ENCODE data around the gene RABL6. TPM values are rescaled to one million over a fixed set of nuclear protein-coding genes. Genes with fewer than 3 reads are reported as not detected.
"Not testable (repeated sequence)": the region's sequence is repeated elsewhere in the genome, so short reads cannot be mapped to it uniquely, and the experiment has no call there.

The RABL6 gene
- total RNA-seq, 2 experiments from 2014 or later, result 113 to 133 TPM

DNA sequence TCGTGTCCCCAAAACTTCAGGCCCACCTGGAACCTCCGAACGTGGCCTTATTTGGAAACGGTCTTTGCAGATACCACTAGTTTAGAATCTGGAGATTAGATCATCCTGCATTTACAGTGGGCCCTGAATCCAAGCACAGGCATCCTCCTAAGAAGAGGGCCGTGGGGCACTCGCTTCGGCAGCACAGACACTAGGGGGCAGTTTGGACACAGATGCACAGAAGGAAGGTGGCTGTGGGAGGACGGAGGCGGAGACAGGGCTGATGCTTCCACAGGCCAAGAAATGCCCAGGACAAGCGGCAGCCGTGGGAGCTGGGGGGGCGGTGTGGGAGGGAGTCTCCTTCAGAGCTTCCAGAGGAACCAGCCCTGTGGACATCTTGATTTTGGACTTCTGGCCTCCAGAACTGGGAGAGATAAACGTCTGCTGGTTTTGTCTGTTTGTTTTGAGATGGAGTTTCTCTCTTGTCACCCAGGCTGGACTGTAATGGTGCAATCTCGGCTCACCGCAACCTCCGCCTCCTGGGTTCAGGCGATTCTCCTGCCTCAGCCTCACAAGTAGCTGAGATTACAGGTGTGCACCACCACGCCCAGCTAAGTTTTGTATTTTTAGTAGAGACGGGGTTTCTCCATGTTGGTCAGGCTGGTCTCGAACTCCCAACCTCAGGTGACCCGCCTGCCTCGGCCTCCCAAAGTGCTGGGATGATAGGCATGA is 46.8 kb upstream of the RABL6 start:
- intact Hi-C loops (cut with micrococcal nuclease; ENCODE audit: unreplicated experiment); H4K20me1 ChIP-seq (ENCODE audit: insufficient read depth, low read length); H3K79me2 ChIP-seq (ENCODE audit: insufficient read depth, low read depth, low read length); H2AFZ ChIP-seq (ENCODE audit: low read length); POLR2A ChIA-PET; H3K9me2 ChIP-seq (ENCODE audit: insufficient read depth, low read length); H3K9me3 ChIP-seq (ENCODE audit: low read length); H3K4me3 ChIP-seq (ENCODE audit: low read depth, low read length, poor library complexity, severe bottlenecking); H3K36me3 ChIP-seq (ENCODE audit: insufficient read depth, low read length); H3K27ac ChIP-seq (ENCODE audit: low read depth, low read length, poor library complexity, severe bottlenecking); H3K4me2 ChIP-seq (ENCODE audit: low read length); BruUV-seq (replicated peaks); H3K4me1 ChIP-seq (ENCODE audit: insufficient read depth, low read length, poor library complexity, severe bottlenecking): not testable (repeated sequence)
- CTCF ChIA-PET (ENCODE audit: unreplicated experiment), result interaction anchor here (0.7 kb wide), 1 partner anchor 275 kb away, joined by 12 read pairs; no protein-coding TSS in a partner anchor
- TF ChIP-seq, protein P1, sequence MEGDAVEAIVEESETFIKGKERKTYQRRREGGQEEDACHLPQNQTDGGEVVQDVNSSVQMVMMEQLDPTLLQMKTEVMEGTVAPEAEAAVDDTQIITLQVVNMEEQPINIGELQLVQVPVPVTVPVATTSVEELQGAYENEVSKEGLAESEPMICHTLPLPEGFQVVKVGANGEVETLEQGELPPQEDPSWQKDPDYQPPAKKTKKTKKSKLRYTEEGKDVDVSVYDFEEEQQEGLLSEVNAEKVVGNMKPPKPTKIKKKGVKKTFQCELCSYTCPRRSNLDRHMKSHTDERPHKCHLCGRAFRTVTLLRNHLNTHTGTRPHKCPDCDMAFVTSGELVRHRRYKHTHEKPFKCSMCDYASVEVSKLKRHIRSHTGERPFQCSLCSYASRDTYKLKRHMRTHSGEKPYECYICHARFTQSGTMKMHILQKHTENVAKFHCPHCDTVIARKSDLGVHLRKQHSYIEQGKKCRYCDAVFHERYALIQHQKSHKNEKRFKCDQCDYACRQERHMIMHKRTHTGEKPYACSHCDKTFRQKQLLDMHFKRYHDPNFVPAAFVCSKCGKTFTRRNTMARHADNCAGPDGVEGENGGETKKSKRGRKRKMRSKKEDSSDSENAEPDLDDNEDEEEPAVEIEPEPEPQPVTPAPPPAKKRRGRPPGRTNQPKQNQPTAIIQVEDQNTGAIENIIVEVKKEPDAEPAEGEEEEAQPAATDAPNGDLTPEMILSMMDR (conservative IDR thresholded peaks at IDR 0.05; ENCODE audit: low read length), result peak; percentile 78
- DNase-seq (ENCODE audit: low spot score), result peak; percentile 55

DNA sequence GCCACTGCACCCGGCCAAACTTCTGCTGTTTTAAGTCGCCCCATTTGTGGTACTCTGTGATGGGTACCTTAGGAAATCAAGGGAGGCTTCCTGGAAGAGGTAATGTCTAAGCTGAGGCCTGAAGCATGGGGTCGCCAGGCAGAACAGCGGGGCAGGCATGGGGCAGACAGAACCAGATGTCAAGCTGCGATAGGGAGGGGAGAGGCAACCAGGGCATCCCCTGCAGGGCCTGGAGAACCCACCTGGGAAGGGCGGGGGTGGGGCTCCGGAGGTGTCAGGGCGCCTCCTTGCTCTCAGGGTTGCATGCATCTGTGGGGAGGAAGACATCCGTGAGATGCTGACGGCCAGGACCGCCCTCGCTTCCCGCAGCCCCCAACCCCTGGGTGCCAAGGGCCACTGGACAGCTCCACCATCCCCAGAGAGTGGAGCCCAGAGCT is 46.2 kb upstream of the RABL6 start:
- Histone ChIP-seq H3K4me2 (ENCODE audit: low read length) (no peak overlapping the region), H3K4me1 (ENCODE audit: insufficient read depth, low read length, poor library complexity, severe bottlenecking) (peaks cover 3% of the 10 kb centered on the region), H4K20me1 (ENCODE audit: insufficient read depth, low read length) (no peaks in the 10 kb centered on the region), H3K79me2 (ENCODE audit: insufficient read depth, low read depth, low read length) (no peaks in the 10 kb centered on the region), H3K9me3 (ENCODE audit: low read length) (no peaks in the 10 kb centered on the region), H3K4me3 (ENCODE audit: low read depth, low read length, poor library complexity, severe bottlenecking) (no peak overlapping the region), H3K36me3 (ENCODE audit: insufficient read depth, low read length) (no peaks in the 10 kb centered on the region), H3K27ac (ENCODE audit: low read depth, low read length, poor library complexity, severe bottlenecking) (no peak overlapping the region), H3K9me2 (ENCODE audit: insufficient read depth, low read length) (no peaks in the 10 kb centered on the region), H2AFZ (ENCODE audit: low read length) (no peak overlapping the region)
- CTCF ChIA-PET (ENCODE audit: unreplicated experiment), result interaction anchor here (0.7 kb wide), 1 partner anchor 276 kb away, joined by 12 read pairs; no protein-coding TSS in a partner anchor
- TF ChIP-seq, protein P1 (conservative IDR thresholded peaks at IDR 0.05; ENCODE audit: low read length), result no peak
- TF ChIP-seq EZH2phosphoT487 (IDR thresholded peaks at IDR 0.05; ENCODE audit: borderline replicate concordance, low read depth, low read length), result no peak
- intact Hi-C loops (cut with micrococcal nuclease; ENCODE audit: unreplicated experiment), result no loop called here
- DNase-seq (ENCODE audit: low spot score), result no peak
- no TSS peak for BruUV-seq (replicated peaks)
- POLR2A ChIA-PET, result no interaction called here

DNA sequence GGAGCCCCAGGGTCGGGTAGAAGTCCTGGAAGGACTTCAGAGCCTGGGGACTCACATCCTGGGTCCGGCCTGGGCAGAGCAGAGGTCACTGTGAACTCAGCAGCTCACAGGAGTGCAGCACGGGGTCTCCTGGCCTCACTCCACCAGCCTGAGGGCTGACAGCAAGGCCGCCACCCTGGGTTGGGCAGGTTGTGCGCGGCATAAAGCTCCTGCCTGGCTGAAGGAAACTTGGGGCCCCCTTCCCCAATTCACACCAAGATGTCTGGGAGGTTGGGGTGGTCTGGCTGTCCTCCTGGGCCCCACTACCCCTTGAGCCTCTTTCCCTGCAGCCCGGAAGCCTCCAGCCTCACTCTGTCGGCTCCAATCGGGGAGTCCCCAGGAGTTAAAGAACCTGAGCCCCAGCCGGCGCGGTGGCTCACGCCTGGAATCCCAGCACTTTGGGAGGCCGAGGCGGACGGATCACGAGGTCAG is 45.5 kb upstream of the RABL6 start:
- no peak for DNase-seq (ENCODE audit: low spot score)
- peaks cover 3% of the 10 kb centered on the region for H3K4me1 ChIP-seq (ENCODE audit: insufficient read depth, low read length, poor library complexity, severe bottlenecking)
- H3K9me2 ChIP-seq (ENCODE audit: insufficient read depth, low read length), result no peaks in the 10 kb centered on the region
- ChIA-PET POLR2A (no interaction called here), CTCF (ENCODE audit: unreplicated experiment) (no interaction called here)
- H2AFZ ChIP-seq (ENCODE audit: low read length), result no peak overlapping the region
- H3K79me2 ChIP-seq (ENCODE audit: insufficient read depth, low read depth, low read length), result no peaks in the 10 kb centered on the region
- H3K4me3 ChIP-seq (ENCODE audit: low read depth, low read length, poor library complexity, severe bottlenecking), result no peak overlapping the region
- H3K4me2 ChIP-seq (ENCODE audit: low read length), result no peak overlapping the region
- TF ChIP-seq EZH2phosphoT487 (IDR thresholded peaks at IDR 0.05; ENCODE audit: borderline replicate concordance, low read depth, low read length), result no peak
- TF ChIP-seq, protein P1 (conservative IDR thresholded peaks at IDR 0.05; ENCODE audit: low read length), result no peak
- no TSS peak for BruUV-seq (replicated peaks)
- intact Hi-C loops (cut with micrococcal nuclease; ENCODE audit: unreplicated experiment), result no loop called here
- H3K36me3 ChIP-seq (ENCODE audit: insufficient read depth, low read length), result no peaks in the 10 kb centered on the region
- no peak overlapping the region for H3K27ac ChIP-seq (ENCODE audit: low read depth, low read length, poor library complexity, severe bottlenecking)
- no peaks in the 10 kb centered on the region for H3K9me3 ChIP-seq (ENCODE audit: low read length)
- H4K20me1 ChIP-seq (ENCODE audit: insufficient read depth, low read length), result no peaks in the 10 kb centered on the region
